ENCODE results near the gene SOHLH1.

SOHLH1 gene

GRCh38 chr9:135699440-135699839, at the start of gene SOHLH1:
Gene SOHLH1, minus strand, starts transcription at chr9:135699481. Its CDS starts 14 bp downstream, at chr9:135699467.
- Mint-ChIP-seq H3K4me1 (ENCODE audit: low read depth) (no peaks in the 10 kb centered on the region), H3K27ac (no peak within 1 kb of the TSS), H3K9me3 (no peaks in the 10 kb centered on the region), H3K27me3 (peaks cover 15% of the 10 kb centered on the region), H3K36me3 (ENCODE audit: low read depth) (no peaks in the 10 kb centered on the region), H3K4me3 (no peak within 1 kb of the TSS)
- intact Hi-C loops (cut with micrococcal nuclease), result no loop called here

- Mint-ChIP-seq H3K9me3 (no peaks in the 10 kb centered on the region), H3K36me3 (ENCODE audit: low read depth) (no peaks in the 10 kb centered on the region), H3K27ac (no peak overlapping the region), H3K4me1 (ENCODE audit: low read depth) (no peaks in the 10 kb centered on the region), H3K27me3 (no peaks in the 10 kb centered on the region), H3K4me3 (no peak overlapping the region)
- intact Hi-C loops (cut with micrococcal nuclease), result no loop called here
Observed at GRCh38 chr9:135748676-135749075, 49.4 kb upstream of the SOHLH1 start.

- H3K9me3 Mint-ChIP-seq, result no peaks in the 10 kb centered on the region
- no peaks in the 10 kb centered on the region for H3K4me1 Mint-ChIP-seq (ENCODE audit: low read depth)
- intact Hi-C loops (cut with micrococcal nuclease), result no loop called here
- H3K27ac Mint-ChIP-seq, result no peak overlapping the region
- no peaks in the 10 kb centered on the region for H3K36me3 Mint-ChIP-seq (ENCODE audit: low read depth)
- H3K4me3 Mint-ChIP-seq, result no peak overlapping the region
- no peaks in the 10 kb centered on the region for H3K27me3 Mint-ChIP-seq
Observed at GRCh38 chr9:135747311-135747710, 48.0 kb upstream of the SOHLH1 start.

GRCh38 chr9:135746565-135746964, 47.3 kb upstream of the SOHLH1 start:
- intact Hi-C loops (cut with micrococcal nuclease), result no loop called here
- Mint-ChIP-seq H3K27me3 (no peaks in the 10 kb centered on the region), H3K9me3 (no peaks in the 10 kb centered on the region), H3K4me3 (no peak overlapping the region), H3K4me1 (ENCODE audit: low read depth) (no peaks in the 10 kb centered on the region), H3K27ac (no peak overlapping the region), H3K36me3 (ENCODE audit: low read depth) (no peaks in the 10 kb centered on the region)

GRCh38 chr9:135745686-135746324, 46.5 kb upstream of the SOHLH1 start:
- no peak overlapping the region for H3K27ac Mint-ChIP-seq
- no peaks in the 10 kb centered on the region for H3K36me3 Mint-ChIP-seq (ENCODE audit: low read depth)
- H3K4me3 Mint-ChIP-seq, result no peak overlapping the region
- no peaks in the 10 kb centered on the region for H3K27me3 Mint-ChIP-seq
- H3K4me1 Mint-ChIP-seq (ENCODE audit: low read depth), result no peaks in the 10 kb centered on the region
- H3K9me3 Mint-ChIP-seq, result no peaks in the 10 kb centered on the region
- intact Hi-C loops (cut with micrococcal nuclease), result no loop called here

GRCh38 chr9:135745189-135745588, 45.9 kb upstream of the SOHLH1 start:
- no peak overlapping the region for H3K27ac Mint-ChIP-seq
- no peak overlapping the region for H3K4me3 Mint-ChIP-seq
- H3K4me1 Mint-ChIP-seq (ENCODE audit: low read depth), result no peaks in the 10 kb centered on the region
- H3K9me3 Mint-ChIP-seq, result no peaks in the 10 kb centered on the region
- intact Hi-C loops (cut with micrococcal nuclease), result no loop called here
- H3K27me3 Mint-ChIP-seq, result no peaks in the 10 kb centered on the region
- no peaks in the 10 kb centered on the region for H3K36me3 Mint-ChIP-seq (ENCODE audit: low read depth)

GRCh38 chr9:135744333-135745070, 45.2 kb upstream of the SOHLH1 start:
- Mint-ChIP-seq H3K27ac (no peak overlapping the region), H3K27me3 (no peaks in the 10 kb centered on the region), H3K4me1 (ENCODE audit: low read depth) (no peaks in the 10 kb centered on the region), H3K9me3 (no peaks in the 10 kb centered on the region), H3K36me3 (ENCODE audit: low read depth) (no peaks in the 10 kb centered on the region), H3K4me3 (no peak overlapping the region)
- intact Hi-C loops (cut with micrococcal nuclease), result no loop called here

- H3K9me3 Mint-ChIP-seq, result no peaks in the 10 kb centered on the region
- intact Hi-C loops (cut with micrococcal nuclease), result no loop called here
- H3K36me3 Mint-ChIP-seq (ENCODE audit: low read depth), result no peaks in the 10 kb centered on the region
- H3K4me1 Mint-ChIP-seq (ENCODE audit: low read depth), result no peaks in the 10 kb centered on the region
- H3K27ac Mint-ChIP-seq, result no peak overlapping the region
- H3K27me3 Mint-ChIP-seq, result peaks cover 3% of the 10 kb centered on the region
- no peak overlapping the region for H3K4me3 Mint-ChIP-seq
Observed at GRCh38 chr9:135743546-135744332, 44.5 kb upstream of the SOHLH1 start.

- H3K36me3 Mint-ChIP-seq (ENCODE audit: low read depth), result no peaks in the 10 kb centered on the region
Observed at GRCh38 chr9:135743021-135743420, 43.7 kb upstream of the SOHLH1 start.

GRCh38 chr9:135741276-135742219, 42.3 kb upstream of the SOHLH1 start:
- H3K4me1 Mint-ChIP-seq (ENCODE audit: low read depth), result no peaks in the 10 kb centered on the region
- intact Hi-C loops (cut with micrococcal nuclease), result no loop called here
- H3K27me3 Mint-ChIP-seq, result peaks cover 13% of the 10 kb centered on the region
- H3K36me3 Mint-ChIP-seq (ENCODE audit: low read depth), result no peaks in the 10 kb centered on the region
- no peaks in the 10 kb centered on the region for H3K9me3 Mint-ChIP-seq
- H3K27ac Mint-ChIP-seq, result no peak overlapping the region
- no peak overlapping the region for H3K4me3 Mint-ChIP-seq

More at GRCh38 chr9:135743021-135743420, 43.7 kb upstream of the SOHLH1 start:
- Mint-ChIP-seq H3K9me3 (no peaks in the 10 kb centered on the region), H3K27me3 (peaks cover 5% of the 10 kb centered on the region), H3K4me3 (no peak overlapping the region), H3K27ac (no peak overlapping the region), H3K4me1 (ENCODE audit: low read depth) (no peaks in the 10 kb centered on the region)
- intact Hi-C loops (cut with micrococcal nuclease), result no loop called here

- Mint-ChIP-seq H3K4me1 (ENCODE audit: low read depth) (no peaks in the 10 kb centered on the region), H3K36me3 (ENCODE audit: low read depth) (no peaks in the 10 kb centered on the region), H3K9me3 (no peaks in the 10 kb centered on the region), H3K4me3 (no peak overlapping the region), H3K27ac (no peak overlapping the region), H3K27me3 (peaks cover 19% of the 10 kb centered on the region)
- intact Hi-C loops (cut with micrococcal nuclease), result no loop called here
Observed at GRCh38 chr9:135739271-135740220, 40.3 kb upstream of the SOHLH1 start.

- no peaks in the 10 kb centered on the region for H3K36me3 Mint-ChIP-seq (ENCODE audit: low read depth)
- H3K27me3 Mint-ChIP-seq, result peaks cover 19% of the 10 kb centered on the region
- no peaks in the 10 kb centered on the region for H3K9me3 Mint-ChIP-seq
- no peaks in the 10 kb centered on the region for H3K4me1 Mint-ChIP-seq (ENCODE audit: low read depth)
- H3K4me3 Mint-ChIP-seq, result no peak overlapping the region
- intact Hi-C loops (cut with micrococcal nuclease), result no loop called here
- no peak overlapping the region for H3K27ac Mint-ChIP-seq
Observed at GRCh38 chr9:135737840-135738521, 38.7 kb upstream of the SOHLH1 start.
